Sigmoid colon (tissue), 4 donors: ENCODE data around the gene ACP7.

ENCODE experiments used
- POLR2A ChIP-seq, 2 donors: fragments of 450-650 bp; IDR thresholded peaks; one replicate each; pipeline ENCODE4 v1.6.1; 2016; ENCODE audit warnings: antibody characterized with exemption in 2 of 2, mild to moderate bottlenecking in 2 of 2, moderate library complexity in 2 of 2
- POLR2AphosphoS5 ChIP-seq, 4 donors: sonication (generic); formaldehyde crosslinking; IDR thresholded peaks; one replicate each; pipeline ENCODE4 v1.6.1; 2017; ENCODE audit warnings: antibody characterized with exemption in 4 of 4
- TF ChIP-seq, protein P1 (sequence below), 4 experiments: fragments of 450-650 bp in 3 of 4; fragments of 200-600 bp in 1 of 4; IDR thresholded peaks; one replicate each; pipeline ENCODE4 v1.5.1; 2016 to 2019; ENCODE audit warnings: antibody characterized with exemption in 4 of 4, mild to moderate bottlenecking in 3 of 4, moderate library complexity in 2 of 4

GRCh38 chr19:39152066-39152465 is 67.9 kb downstream of the ACP7 start:
- no peak for TF ChIP-seq POLR2A (IDR thresholded peaks at IDR 0.05)
- TF ChIP-seq, protein P1, sequence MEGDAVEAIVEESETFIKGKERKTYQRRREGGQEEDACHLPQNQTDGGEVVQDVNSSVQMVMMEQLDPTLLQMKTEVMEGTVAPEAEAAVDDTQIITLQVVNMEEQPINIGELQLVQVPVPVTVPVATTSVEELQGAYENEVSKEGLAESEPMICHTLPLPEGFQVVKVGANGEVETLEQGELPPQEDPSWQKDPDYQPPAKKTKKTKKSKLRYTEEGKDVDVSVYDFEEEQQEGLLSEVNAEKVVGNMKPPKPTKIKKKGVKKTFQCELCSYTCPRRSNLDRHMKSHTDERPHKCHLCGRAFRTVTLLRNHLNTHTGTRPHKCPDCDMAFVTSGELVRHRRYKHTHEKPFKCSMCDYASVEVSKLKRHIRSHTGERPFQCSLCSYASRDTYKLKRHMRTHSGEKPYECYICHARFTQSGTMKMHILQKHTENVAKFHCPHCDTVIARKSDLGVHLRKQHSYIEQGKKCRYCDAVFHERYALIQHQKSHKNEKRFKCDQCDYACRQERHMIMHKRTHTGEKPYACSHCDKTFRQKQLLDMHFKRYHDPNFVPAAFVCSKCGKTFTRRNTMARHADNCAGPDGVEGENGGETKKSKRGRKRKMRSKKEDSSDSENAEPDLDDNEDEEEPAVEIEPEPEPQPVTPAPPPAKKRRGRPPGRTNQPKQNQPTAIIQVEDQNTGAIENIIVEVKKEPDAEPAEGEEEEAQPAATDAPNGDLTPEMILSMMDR (IDR thresholded peaks at IDR 0.05): no peak
- no peak for TF ChIP-seq POLR2AphosphoS5 (IDR thresholded peaks at IDR 0.05)
